ENCODE measurements around the gene SLC4A1.

SLC4A1 gene

DNA sequence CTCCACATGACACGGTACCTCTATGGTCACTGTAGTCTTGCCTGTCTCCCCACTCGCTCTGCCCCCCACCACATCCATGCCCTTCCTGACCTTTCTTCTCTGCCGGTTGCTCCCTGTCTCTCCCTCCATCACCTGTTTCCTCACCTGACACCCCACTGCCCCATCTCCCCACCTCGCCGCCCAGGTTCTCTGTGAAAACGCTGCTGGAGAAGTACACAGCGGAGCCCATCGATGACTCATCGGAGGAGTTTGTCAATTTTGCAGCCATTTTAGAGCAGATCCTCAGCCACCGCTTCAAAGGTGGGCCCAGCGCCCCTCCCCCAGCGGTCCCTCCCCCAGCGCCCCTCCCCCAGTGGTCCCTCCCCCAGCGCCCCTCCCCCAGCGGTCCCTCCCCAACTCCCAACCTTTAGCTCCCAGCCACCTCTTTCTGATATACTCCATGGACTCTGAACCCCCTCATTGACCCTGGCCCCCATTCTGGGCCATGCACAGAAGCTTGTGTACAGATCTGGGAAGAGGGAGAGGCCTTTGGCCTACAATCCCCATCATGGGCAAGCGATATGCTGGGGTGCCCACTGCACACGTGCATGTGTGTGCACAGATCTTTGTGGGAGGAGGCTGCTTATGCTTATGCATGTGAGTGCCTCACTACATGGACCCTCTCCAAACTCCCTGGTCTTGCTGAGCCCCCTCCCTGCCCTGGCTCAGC, 44.6 kb upstream of the SLC4A1 start:
- TF ChIP-seq, protein P1, sequence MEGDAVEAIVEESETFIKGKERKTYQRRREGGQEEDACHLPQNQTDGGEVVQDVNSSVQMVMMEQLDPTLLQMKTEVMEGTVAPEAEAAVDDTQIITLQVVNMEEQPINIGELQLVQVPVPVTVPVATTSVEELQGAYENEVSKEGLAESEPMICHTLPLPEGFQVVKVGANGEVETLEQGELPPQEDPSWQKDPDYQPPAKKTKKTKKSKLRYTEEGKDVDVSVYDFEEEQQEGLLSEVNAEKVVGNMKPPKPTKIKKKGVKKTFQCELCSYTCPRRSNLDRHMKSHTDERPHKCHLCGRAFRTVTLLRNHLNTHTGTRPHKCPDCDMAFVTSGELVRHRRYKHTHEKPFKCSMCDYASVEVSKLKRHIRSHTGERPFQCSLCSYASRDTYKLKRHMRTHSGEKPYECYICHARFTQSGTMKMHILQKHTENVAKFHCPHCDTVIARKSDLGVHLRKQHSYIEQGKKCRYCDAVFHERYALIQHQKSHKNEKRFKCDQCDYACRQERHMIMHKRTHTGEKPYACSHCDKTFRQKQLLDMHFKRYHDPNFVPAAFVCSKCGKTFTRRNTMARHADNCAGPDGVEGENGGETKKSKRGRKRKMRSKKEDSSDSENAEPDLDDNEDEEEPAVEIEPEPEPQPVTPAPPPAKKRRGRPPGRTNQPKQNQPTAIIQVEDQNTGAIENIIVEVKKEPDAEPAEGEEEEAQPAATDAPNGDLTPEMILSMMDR (IDR thresholded peaks at IDR 0.05; ENCODE audit: insufficient read depth, low read depth, low read length, missing control alignments): no peak
- DNase-seq (ENCODE audit: low read depth): no peak
- H3K4me3 ChIP-seq (ENCODE audit: low read depth, low read length): no peak overlapping the region

DNA sequence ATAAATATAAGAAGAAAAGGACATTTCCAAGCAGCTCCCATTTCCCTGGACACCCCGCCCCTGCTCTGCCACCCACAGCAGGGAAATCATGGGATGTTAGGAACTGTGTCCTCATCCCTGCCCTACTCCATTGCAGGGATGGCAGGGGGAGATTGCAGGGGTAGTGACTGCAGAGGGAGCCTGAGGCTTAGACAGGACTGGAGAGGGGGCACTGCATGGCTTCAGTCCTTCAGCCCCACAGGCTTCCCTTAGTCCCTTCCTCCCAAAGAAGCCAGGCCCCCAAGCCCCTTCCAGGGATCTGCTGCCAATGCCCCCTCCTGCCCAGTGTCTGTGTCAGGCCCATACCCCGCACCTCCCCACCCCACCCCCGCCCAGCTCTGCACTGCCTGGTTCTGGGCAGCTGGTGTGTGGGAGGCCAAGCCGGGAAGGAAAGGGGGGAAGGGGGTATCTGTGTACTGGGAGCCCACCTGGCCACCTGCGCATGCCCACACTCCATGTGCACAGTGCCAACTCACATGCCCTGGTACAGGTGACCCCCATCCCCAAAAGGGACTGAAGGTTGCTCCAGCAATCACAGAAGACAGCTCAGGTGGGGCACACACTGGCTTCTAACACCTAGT, 43.7 kb upstream of the SLC4A1 start:
- no peak for DNase-seq (ENCODE audit: low read depth)
- TF ChIP-seq, protein P1 (IDR thresholded peaks at IDR 0.05; ENCODE audit: insufficient read depth, low read depth, low read length, missing control alignments): no peak
- no peak overlapping the region for H3K4me3 ChIP-seq (ENCODE audit: low read depth, low read length)

DNA sequence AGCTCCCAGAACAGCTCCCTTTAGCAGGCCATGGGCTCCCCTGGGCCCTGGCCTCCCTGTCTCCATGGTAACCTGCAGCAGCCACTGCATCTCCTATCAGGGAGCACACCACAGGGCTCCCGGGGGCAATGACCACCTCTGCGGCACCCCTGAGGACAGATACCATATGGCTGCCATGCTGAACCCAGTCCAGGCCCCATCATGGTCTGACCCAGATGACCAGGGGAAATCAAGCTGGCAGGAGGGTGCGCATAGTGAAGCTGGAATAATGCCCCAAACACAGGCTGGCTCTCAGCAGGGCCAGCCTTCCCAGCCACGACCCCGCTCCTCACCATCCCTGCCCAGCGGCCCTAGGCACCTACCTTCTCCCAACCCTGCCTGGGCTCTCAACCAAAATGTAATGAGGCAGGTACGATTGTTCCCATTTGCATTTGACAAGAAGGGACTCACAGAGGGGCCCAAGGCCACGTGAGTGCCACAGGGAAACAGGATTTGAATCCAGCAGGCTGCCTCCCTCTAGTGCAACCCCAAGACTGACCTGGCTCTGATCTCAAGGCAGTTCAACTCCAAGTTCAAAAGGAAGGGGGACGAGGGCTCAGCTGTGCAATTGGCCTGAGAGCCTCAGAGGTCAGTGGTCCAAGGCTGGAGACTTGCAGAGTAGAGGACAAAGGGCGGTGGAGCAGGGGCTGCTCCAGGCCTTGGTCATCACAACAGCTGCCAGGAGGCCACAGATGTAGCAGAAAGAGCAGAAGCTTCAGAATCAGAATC, 42.9 kb upstream of the SLC4A1 start:
- TF ChIP-seq, protein P1 (IDR thresholded peaks at IDR 0.05; ENCODE audit: insufficient read depth, low read depth, low read length, missing control alignments): no peak
- DNase-seq (ENCODE audit: low read depth): no peak
- no peak overlapping the region for H3K4me3 ChIP-seq (ENCODE audit: low read depth, low read length)

DNA sequence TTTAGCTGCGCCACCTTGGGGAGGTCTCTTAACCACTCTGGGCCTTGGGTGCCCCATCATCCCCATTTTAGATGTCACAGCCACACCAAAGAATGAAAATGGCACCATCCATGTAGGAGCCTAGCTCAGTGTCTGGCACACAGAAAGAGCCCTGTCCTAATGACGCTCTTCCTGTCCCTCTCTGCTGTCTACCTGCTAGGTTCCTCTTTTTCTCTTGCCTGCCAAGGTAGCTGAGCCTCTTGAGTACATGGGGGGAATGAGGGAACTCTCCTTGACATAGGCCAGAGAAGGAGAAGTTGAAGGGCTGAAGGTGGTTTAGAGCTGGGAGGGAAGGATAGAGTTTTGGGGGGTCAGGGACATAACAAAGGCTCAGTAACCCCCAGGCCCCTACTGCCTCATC, 42.3 kb upstream of the SLC4A1 start:
- TF ChIP-seq, protein P1 (IDR thresholded peaks at IDR 0.05; ENCODE audit: insufficient read depth, low read depth, low read length, missing control alignments): no peak
- DNase-seq (ENCODE audit: low read depth): no peak
- no peak overlapping the region for H3K4me3 ChIP-seq (ENCODE audit: low read depth, low read length)

DNA sequence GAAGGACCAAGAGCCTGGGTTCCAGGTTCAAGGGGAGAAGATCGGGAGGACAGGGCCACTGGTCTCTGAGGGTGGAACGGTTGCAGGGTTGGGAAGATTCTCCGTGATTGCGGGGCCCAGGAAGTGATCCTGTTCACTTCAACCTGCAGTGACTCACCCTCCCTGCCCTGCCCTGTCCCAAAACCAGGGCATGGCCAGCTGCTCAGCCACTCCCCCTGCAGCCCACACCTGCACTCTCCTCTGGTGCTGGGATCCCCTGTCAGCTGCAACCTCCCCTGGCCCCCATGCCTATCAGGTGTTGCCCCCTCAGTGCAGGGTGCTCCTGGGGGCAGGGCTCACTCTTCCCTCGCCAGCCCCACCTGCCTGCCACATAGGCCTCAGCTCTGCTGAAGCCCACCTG, 41.5 kb upstream of the SLC4A1 start:
- DNase-seq (ENCODE audit: low read depth): no peak
- TF ChIP-seq, protein P1 (IDR thresholded peaks at IDR 0.05; ENCODE audit: insufficient read depth, low read depth, low read length, missing control alignments): no peak
- H3K4me3 ChIP-seq (ENCODE audit: low read depth, low read length): no peak overlapping the region

DNA sequence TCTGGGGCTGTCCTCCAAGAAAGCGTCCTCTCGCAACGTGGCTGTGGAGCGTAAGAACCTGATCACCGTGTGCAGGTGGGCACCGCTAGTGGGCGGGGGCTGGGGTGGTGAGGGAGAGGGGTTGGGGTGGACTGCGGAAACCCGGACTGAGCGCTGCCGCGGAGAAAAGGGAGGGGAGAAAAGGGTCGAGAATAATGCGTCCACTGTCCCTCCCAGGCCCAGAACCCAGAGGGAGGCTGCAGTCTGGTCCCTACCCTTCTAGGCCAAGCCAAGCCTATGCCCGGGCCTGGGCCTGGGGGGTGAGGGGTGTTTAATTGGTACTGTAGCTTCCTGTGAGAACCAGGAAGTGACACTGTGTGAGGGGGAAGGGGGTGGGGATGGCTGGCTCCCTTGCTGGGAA, 40.9 kb upstream of the SLC4A1 start:
- TF ChIP-seq, protein P1 (IDR thresholded peaks at IDR 0.05; ENCODE audit: insufficient read depth, low read depth, low read length, missing control alignments): no peak
- DNase-seq (ENCODE audit: low read depth): no peak
- H3K4me3 ChIP-seq (ENCODE audit: low read depth, low read length): no peak overlapping the region

Measured in GM12865 (cell line).